MM.1S (cell line): ENCODE data around the gene IL1RAPL2.

Experiments
- DNase-seq: peaks from one replicate; pipeline ENCODE4 v3.0.0-alpha.2; 2015
- H2AFZ ChIP-seq: fragments of 300-600 bp; sonication (generic); 2 replicates; pipeline ENCODE4 v1.6.0; 2016; ENCODE audit warnings: antibody characterized with exemption, low read length
- H3F3A ChIP-seq: fragments of 300-600 bp; sonication (generic); 2 replicates; pipeline ENCODE4 v1.6.1; 2016; ENCODE audit warnings: mild to moderate bottlenecking, antibody characterized with exemption, low read length, moderate library complexity, mixed read lengths; ENCODE audit not compliant: insufficient read depth
- H3K27ac ChIP-seq: fragments of 300-600 bp; sonication (generic); 2 replicates; pipeline ENCODE4 v1.5.1; 2016; ENCODE audit warnings: mild to moderate bottlenecking, low read length
- H3K27me3 ChIP-seq: fragments of 300-600 bp; sonication (generic); replicated peaks from 2 replicates; pipeline ENCODE4 v1.6.0; 2016; ENCODE audit warnings: low read length; ENCODE audit not compliant: insufficient read depth
- H3K36me3 ChIP-seq: fragments of 300-600 bp; sonication (generic); replicated peaks from 2 replicates; pipeline ENCODE4 v1.6.1; 2016; ENCODE audit warnings: mild to moderate bottlenecking, low read length, mixed read lengths; ENCODE audit not compliant: insufficient read depth
- H3K4me1 ChIP-seq: fragments of 300-600 bp; sonication (generic); 2 replicates; pipeline ENCODE4 v1.6.1; 2016; ENCODE audit warnings: low read length, mixed read lengths
- H3K4me2 ChIP-seq: fragments of 300-600 bp; sonication (generic); 2 replicates; pipeline ENCODE4 v1.6.0; 2016; ENCODE audit warnings: low read depth, low read length
- H3K4me3 ChIP-seq: fragments of 300-600 bp; sonication (generic); 2 replicates; pipeline ENCODE4 v1.5.1; 2016; ENCODE audit warnings: low read length, mixed read lengths
- H3K79me2 ChIP-seq: fragments of 300-600 bp; sonication (generic); 2 replicates; pipeline ENCODE4 v1.6.1; 2016; ENCODE audit warnings: mixed run types, low read length, mixed read lengths
- H3K9ac ChIP-seq: fragments of 300-600 bp; sonication (generic); 2 replicates; pipeline ENCODE4 v1.6.1; 2016; ENCODE audit warnings: low read length, mixed read lengths
- H3K9me2 ChIP-seq: fragments of 300-600 bp; sonication (generic); replicated peaks from 2 replicates; pipeline ENCODE4 v1.6.1; 2016; ENCODE audit warnings: mild to moderate bottlenecking, low read length, mixed read lengths; ENCODE audit not compliant: insufficient read depth
- H3K9me3 ChIP-seq: fragments of 300-600 bp; sonication (generic); replicated peaks from 2 replicates; pipeline ENCODE4 v1.6.1; 2016; ENCODE audit warnings: mild to moderate bottlenecking, low read length, mixed read lengths; ENCODE audit not compliant: insufficient read depth
- H4K20me1 ChIP-seq: fragments of 300-600 bp; sonication (generic); 2 replicates; pipeline ENCODE4 v1.6.1; 2016; ENCODE audit warnings: mild to moderate bottlenecking, low read length, moderate library complexity, mixed read lengths; ENCODE audit not compliant: insufficient read depth
- EZH2 ChIP-seq: fragments of 300-600 bp; sonication (generic); optimal IDR thresholded peaks from 2 replicates; pipeline ENCODE3; 2017; ENCODE audit warnings: low read depth, mild to moderate bottlenecking, antibody characterized with exemption, low read length, mixed read lengths
- EZH2phosphoT487 ChIP-seq: fragments of 300-600 bp; sonication (generic); IDR thresholded peaks from 2 replicates; pipeline ENCODE4 v1.6.1; 2018; ENCODE audit warnings: antibody characterized with exemption, low read length
- TF ChIP-seq, protein P1 (sequence below): fragments of 300-600 bp; sonication (generic); IDR thresholded peaks from 2 replicates; pipeline ENCODE4 v1.5.1; 2016; ENCODE audit warnings: antibody characterized with exemption, low read length, mixed read lengths

The IL1RAPL2 gene

DNA sequence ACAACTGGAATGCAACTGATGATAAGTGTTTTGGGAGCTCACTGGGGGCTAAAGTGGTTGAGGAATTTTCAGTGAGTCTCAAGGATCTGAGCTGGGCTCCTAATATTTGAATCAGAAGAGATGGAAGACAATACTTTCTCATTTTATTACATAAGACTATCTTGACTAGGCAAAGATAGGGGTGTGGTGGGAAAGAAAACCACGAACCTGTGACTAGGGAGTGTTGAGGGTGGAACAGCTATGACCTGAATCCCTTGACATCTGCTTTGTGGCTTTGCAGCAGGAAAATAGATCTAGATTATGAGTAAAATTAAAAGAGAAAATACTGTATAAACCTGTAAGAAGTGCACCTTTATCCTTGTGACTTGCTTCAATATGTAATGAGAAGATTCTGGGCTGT, 949.6 kb downstream of the IL1RAPL2 start:
- Histone ChIP-seq H3K9me2 (no peaks in the 10 kb centered on the region), H3K9ac (no peak overlapping the region), H3K27me3 (no peaks in the 10 kb centered on the region), H3K9me3 (no peaks in the 10 kb centered on the region), H3K79me2 (no peaks in the 10 kb centered on the region), H3K36me3 (no peaks in the 10 kb centered on the region), H3K27ac (no peak overlapping the region), H3F3A (no peaks in the 10 kb centered on the region), H3K4me2 (no peak overlapping the region), H4K20me1 (no peaks in the 10 kb centered on the region), H2AFZ (no peak overlapping the region), H3K4me3 (no peak overlapping the region), H3K4me1 (no peaks in the 10 kb centered on the region)
- TF ChIP-seq EZH2phosphoT487 (no peak), EZH2 (no peak)
- TF ChIP-seq, protein P1, sequence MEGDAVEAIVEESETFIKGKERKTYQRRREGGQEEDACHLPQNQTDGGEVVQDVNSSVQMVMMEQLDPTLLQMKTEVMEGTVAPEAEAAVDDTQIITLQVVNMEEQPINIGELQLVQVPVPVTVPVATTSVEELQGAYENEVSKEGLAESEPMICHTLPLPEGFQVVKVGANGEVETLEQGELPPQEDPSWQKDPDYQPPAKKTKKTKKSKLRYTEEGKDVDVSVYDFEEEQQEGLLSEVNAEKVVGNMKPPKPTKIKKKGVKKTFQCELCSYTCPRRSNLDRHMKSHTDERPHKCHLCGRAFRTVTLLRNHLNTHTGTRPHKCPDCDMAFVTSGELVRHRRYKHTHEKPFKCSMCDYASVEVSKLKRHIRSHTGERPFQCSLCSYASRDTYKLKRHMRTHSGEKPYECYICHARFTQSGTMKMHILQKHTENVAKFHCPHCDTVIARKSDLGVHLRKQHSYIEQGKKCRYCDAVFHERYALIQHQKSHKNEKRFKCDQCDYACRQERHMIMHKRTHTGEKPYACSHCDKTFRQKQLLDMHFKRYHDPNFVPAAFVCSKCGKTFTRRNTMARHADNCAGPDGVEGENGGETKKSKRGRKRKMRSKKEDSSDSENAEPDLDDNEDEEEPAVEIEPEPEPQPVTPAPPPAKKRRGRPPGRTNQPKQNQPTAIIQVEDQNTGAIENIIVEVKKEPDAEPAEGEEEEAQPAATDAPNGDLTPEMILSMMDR: no peak
- DNase-seq: no peak

GRCh38 chrX:105526431-105526830, 960.4 kb downstream of the IL1RAPL2 start:
- Histone ChIP-seq H3K27me3 (no peaks in the 10 kb centered on the region), H3K36me3 (no peaks in the 10 kb centered on the region), H3K4me2 (no peak overlapping the region), H4K20me1 (no peaks in the 10 kb centered on the region), H3K4me3 (no peak overlapping the region), H3K9me3 (no peaks in the 10 kb centered on the region), H2AFZ (no peak overlapping the region), H3K27ac (no peak overlapping the region), H3K9me2 (no peaks in the 10 kb centered on the region), H3K79me2 (no peaks in the 10 kb centered on the region), H3F3A (no peaks in the 10 kb centered on the region), H3K9ac (no peak overlapping the region), H3K4me1 (no peaks in the 10 kb centered on the region)
- TF ChIP-seq, protein P1: no peak
- TF ChIP-seq EZH2: no peak
- TF ChIP-seq EZH2phosphoT487: no peak
- DNase-seq: no peak

DNA sequence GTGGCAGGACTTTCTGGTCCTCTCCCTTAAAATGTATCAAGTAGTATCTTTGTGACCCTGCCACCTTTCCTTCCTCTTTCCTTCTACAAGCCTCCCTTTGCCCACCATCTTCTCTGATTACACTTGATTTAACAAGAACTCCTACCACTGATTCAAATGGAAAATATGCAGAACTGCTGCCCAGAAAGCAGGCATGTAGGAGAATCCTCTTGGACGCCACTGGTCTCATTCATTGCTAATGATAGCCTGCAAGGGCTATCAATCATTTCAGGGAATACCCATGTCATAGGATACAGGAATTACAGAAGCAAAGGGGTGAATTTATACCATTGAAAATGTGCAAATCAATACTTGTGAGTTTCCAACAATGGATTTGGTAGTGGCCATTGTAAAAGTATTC, 961.8 kb downstream of the IL1RAPL2 start:
- Histone ChIP-seq H3K9me2 (no peaks in the 10 kb centered on the region), H3K4me1 (no peaks in the 10 kb centered on the region), H3F3A (no peaks in the 10 kb centered on the region), H3K4me3 (no peak overlapping the region), H3K36me3 (no peaks in the 10 kb centered on the region), H3K27me3 (no peaks in the 10 kb centered on the region), H2AFZ (no peak overlapping the region), H4K20me1 (no peaks in the 10 kb centered on the region), H3K27ac (no peak overlapping the region), H3K9ac (no peak overlapping the region), H3K9me3 (no peaks in the 10 kb centered on the region), H3K79me2 (no peaks in the 10 kb centered on the region), H3K4me2 (no peak overlapping the region)
- TF ChIP-seq EZH2 (no peak), EZH2phosphoT487 (no peak)
- TF ChIP-seq, protein P1: no peak
- DNase-seq: no peak

- Histone ChIP-seq H3K27ac (no peak overlapping the region), H3K36me3 (no peaks in the 10 kb centered on the region), H4K20me1 (no peaks in the 10 kb centered on the region), H2AFZ (no peak overlapping the region), H3K4me2 (no peak overlapping the region), H3K4me1 (no peaks in the 10 kb centered on the region), H3K79me2 (no peaks in the 10 kb centered on the region), H3K9me2 (no peaks in the 10 kb centered on the region), H3K9me3 (no peaks in the 10 kb centered on the region), H3K27me3 (no peaks in the 10 kb centered on the region), H3F3A (no peaks in the 10 kb centered on the region), H3K4me3 (no peak overlapping the region), H3K9ac (no peak overlapping the region)
- TF ChIP-seq EZH2 (no peak), EZH2phosphoT487 (no peak)
- TF ChIP-seq, protein P1: no peak
- no peak for DNase-seq
Measured at GRCh38 chrX:105533951-105534350, 968.0 kb downstream of the IL1RAPL2 start.
